ENCODE results near the gene RASGEF1C.

The RASGEF1C gene

GRCh38 chr5:180113660-180114303 lies 95.2 kb downstream of the RASGEF1C start:
- Histone ChIP-seq H3K4me3 (ENCODE audit: low read length in 2 of 2) (no peak overlapping the region), H3K27me3 (ENCODE audit: control insufficient read depth in 2 of 2, insufficient read depth in 2 of 2, low read length in 2 of 2) (no peaks in the 10 kb centered on the region), H3K9ac (ENCODE audit: low read depth in 1 of 2, low read length in 2 of 2) (no peak overlapping the region), H3K27ac (ENCODE audit: low read depth in 2 of 2, low read length in 2 of 2) (no peak overlapping the region), H3K9me3 (ENCODE audit: control insufficient read depth in 2 of 2, low read length in 2 of 2) (no peaks in the 10 kb centered on the region), H3K36me3 (ENCODE audit: control insufficient read depth in 2 of 2, insufficient read depth in 2 of 2, low read length in 2 of 2) (no peaks in the 10 kb centered on the region), H3K4me1 (ENCODE audit: control insufficient read depth in 2 of 2, insufficient read depth in 2 of 2, low read length in 2 of 2) (no peaks in the 10 kb centered on the region)

GRCh38 chr5:180112181-180112861 lies 96.7 kb downstream of the RASGEF1C start:
- Histone ChIP-seq H3K4me3 (ENCODE audit: low read length in 2 of 2) (no peak overlapping the region), H3K27me3 (ENCODE audit: control insufficient read depth in 2 of 2, insufficient read depth in 2 of 2, low read length in 2 of 2) (no peaks in the 10 kb centered on the region), H3K27ac (ENCODE audit: low read depth in 2 of 2, low read length in 2 of 2) (no peak overlapping the region), H3K9me3 (ENCODE audit: control insufficient read depth in 2 of 2, low read length in 2 of 2) (peaks cover 0 to 2% of the 10 kb centered on the region in 2 donors), H3K4me1 (ENCODE audit: control insufficient read depth in 2 of 2, insufficient read depth in 2 of 2, low read length in 2 of 2) (no peaks in the 10 kb centered on the region), H3K9ac (ENCODE audit: low read depth in 1 of 2, low read length in 2 of 2) (no peak overlapping the region), H3K36me3 (ENCODE audit: control insufficient read depth in 2 of 2, insufficient read depth in 2 of 2, low read length in 2 of 2) (no peaks in the 10 kb centered on the region)

- no peaks in the 10 kb centered on the region for H3K36me3 ChIP-seq (ENCODE audit: control insufficient read depth in 2 of 2, insufficient read depth in 2 of 2, low read length in 2 of 2)
- H3K4me1 ChIP-seq (ENCODE audit: control insufficient read depth in 2 of 2, insufficient read depth in 2 of 2, low read length in 2 of 2): no peaks in the 10 kb centered on the region
- no peak overlapping the region for H3K4me3 ChIP-seq (ENCODE audit: low read length in 2 of 2)
- no peak overlapping the region for H3K9ac ChIP-seq (ENCODE audit: low read depth in 1 of 2, low read length in 2 of 2)
- H3K27ac ChIP-seq (ENCODE audit: low read depth in 2 of 2, low read length in 2 of 2): no peak overlapping the region
- H3K27me3 ChIP-seq (ENCODE audit: control insufficient read depth in 2 of 2, insufficient read depth in 2 of 2, low read length in 2 of 2): no peaks in the 10 kb centered on the region
- peaks cover 2 to 7% of the 10 kb centered on the region in 2 donors for H3K9me3 ChIP-seq (ENCODE audit: control insufficient read depth in 2 of 2, low read length in 2 of 2)
Measured at GRCh38 chr5:180111273-180112002, 97.6 kb downstream of the RASGEF1C start.

GRCh38 chr5:180109920-180110319 lies 99.1 kb downstream of the RASGEF1C start:
- H3K27me3 ChIP-seq (ENCODE audit: control insufficient read depth in 2 of 2, insufficient read depth in 2 of 2, low read length in 2 of 2): no peaks in the 10 kb centered on the region
- H3K27ac ChIP-seq (ENCODE audit: low read depth in 2 of 2, low read length in 2 of 2): no peak overlapping the region
- H3K4me3 ChIP-seq (ENCODE audit: low read length in 2 of 2): no peak overlapping the region
- peaks cover 4 to 9% of the 10 kb centered on the region in 2 donors for H3K9me3 ChIP-seq (ENCODE audit: control insufficient read depth in 2 of 2, low read length in 2 of 2)
- no peak overlapping the region for H3K9ac ChIP-seq (ENCODE audit: low read depth in 1 of 2, low read length in 2 of 2)
- no peaks in the 10 kb centered on the region for H3K4me1 ChIP-seq (ENCODE audit: control insufficient read depth in 2 of 2, insufficient read depth in 2 of 2, low read length in 2 of 2)
- H3K36me3 ChIP-seq (ENCODE audit: control insufficient read depth in 2 of 2, insufficient read depth in 2 of 2, low read length in 2 of 2): no peaks in the 10 kb centered on the region

GRCh38 chr5:180107005-180107404 lies 102.0 kb downstream of the RASGEF1C start:
- H3K9me3 ChIP-seq (ENCODE audit: control insufficient read depth in 2 of 2, low read length in 2 of 2): peaks cover 4 to 9% of the 10 kb centered on the region in 2 donors
- no peak overlapping the region for H3K4me3 ChIP-seq (ENCODE audit: low read length in 2 of 2)
- H3K9ac ChIP-seq (ENCODE audit: low read depth in 1 of 2, low read length in 2 of 2): no peak overlapping the region
- no peaks in the 10 kb centered on the region for H3K36me3 ChIP-seq (ENCODE audit: control insufficient read depth in 2 of 2, insufficient read depth in 2 of 2, low read length in 2 of 2)
- no peak overlapping the region for H3K27ac ChIP-seq (ENCODE audit: low read depth in 2 of 2, low read length in 2 of 2)
- no peaks in the 10 kb centered on the region for H3K27me3 ChIP-seq (ENCODE audit: control insufficient read depth in 2 of 2, insufficient read depth in 2 of 2, low read length in 2 of 2)
- H3K4me1 ChIP-seq (ENCODE audit: control insufficient read depth in 2 of 2, insufficient read depth in 2 of 2, low read length in 2 of 2): no peaks in the 10 kb centered on the region

- H3K27ac ChIP-seq (ENCODE audit: low read depth in 2 of 2, low read length in 2 of 2): no peak overlapping the region
- H3K36me3 ChIP-seq (ENCODE audit: control insufficient read depth in 2 of 2, insufficient read depth in 2 of 2, low read length in 2 of 2): no peaks in the 10 kb centered on the region
- H3K9me3 ChIP-seq (ENCODE audit: control insufficient read depth in 2 of 2, low read length in 2 of 2): peaks cover 4 to 9% of the 10 kb centered on the region in 2 donors
- H3K9ac ChIP-seq (ENCODE audit: low read depth in 1 of 2, low read length in 2 of 2): no peak overlapping the region
- H3K4me1 ChIP-seq (ENCODE audit: control insufficient read depth in 2 of 2, insufficient read depth in 2 of 2, low read length in 2 of 2): no peaks in the 10 kb centered on the region
- no peaks in the 10 kb centered on the region for H3K27me3 ChIP-seq (ENCODE audit: control insufficient read depth in 2 of 2, insufficient read depth in 2 of 2, low read length in 2 of 2)
- H3K4me3 ChIP-seq (ENCODE audit: low read length in 2 of 2): no peak overlapping the region
Measured at GRCh38 chr5:180105827-180106312, 103.1 kb downstream of the RASGEF1C start.

GRCh38 chr5:180104168-180104530 lies 104.9 kb downstream of the RASGEF1C start:
- Histone ChIP-seq H3K27me3 (ENCODE audit: control insufficient read depth in 2 of 2, insufficient read depth in 2 of 2, low read length in 2 of 2) (no peaks in the 10 kb centered on the region), H3K4me3 (ENCODE audit: low read length in 2 of 2) (no peak overlapping the region), H3K36me3 (ENCODE audit: control insufficient read depth in 2 of 2, insufficient read depth in 2 of 2, low read length in 2 of 2) (no peaks in the 10 kb centered on the region), H3K9me3 (ENCODE audit: control insufficient read depth in 2 of 2, low read length in 2 of 2) (peaks cover 4 to 9% of the 10 kb centered on the region in 2 donors), H3K27ac (ENCODE audit: low read depth in 2 of 2, low read length in 2 of 2) (no peak overlapping the region), H3K4me1 (ENCODE audit: control insufficient read depth in 2 of 2, insufficient read depth in 2 of 2, low read length in 2 of 2) (no peaks in the 10 kb centered on the region), H3K9ac (ENCODE audit: low read depth in 1 of 2, low read length in 2 of 2) (no peak overlapping the region)

GRCh38 chr5:180103487-180104167 lies 105.4 kb downstream of the RASGEF1C start:
- no peak overlapping the region for H3K27ac ChIP-seq (ENCODE audit: low read depth in 2 of 2, low read length in 2 of 2)
- H3K9me3 ChIP-seq (ENCODE audit: control insufficient read depth in 2 of 2, low read length in 2 of 2): peaks cover 4 to 9% of the 10 kb centered on the region in 2 donors
- no peak overlapping the region for H3K9ac ChIP-seq (ENCODE audit: low read depth in 1 of 2, low read length in 2 of 2)
- no peaks in the 10 kb centered on the region for H3K36me3 ChIP-seq (ENCODE audit: control insufficient read depth in 2 of 2, insufficient read depth in 2 of 2, low read length in 2 of 2)
- no peaks in the 10 kb centered on the region for H3K27me3 ChIP-seq (ENCODE audit: control insufficient read depth in 2 of 2, insufficient read depth in 2 of 2, low read length in 2 of 2)
- no peaks in the 10 kb centered on the region for H3K4me1 ChIP-seq (ENCODE audit: control insufficient read depth in 2 of 2, insufficient read depth in 2 of 2, low read length in 2 of 2)
- no peak overlapping the region for H3K4me3 ChIP-seq (ENCODE audit: low read length in 2 of 2)

GRCh38 chr5:180102636-180103035 lies 106.4 kb downstream of the RASGEF1C start:
- H3K4me1 ChIP-seq (ENCODE audit: control insufficient read depth in 2 of 2, insufficient read depth in 2 of 2, low read length in 2 of 2): no peaks in the 10 kb centered on the region
- H3K36me3 ChIP-seq (ENCODE audit: control insufficient read depth in 2 of 2, insufficient read depth in 2 of 2, low read length in 2 of 2): no peaks in the 10 kb centered on the region
- H3K27me3 ChIP-seq (ENCODE audit: control insufficient read depth in 2 of 2, insufficient read depth in 2 of 2, low read length in 2 of 2): no peaks in the 10 kb centered on the region
- no peak overlapping the region for H3K27ac ChIP-seq (ENCODE audit: low read depth in 2 of 2, low read length in 2 of 2)
- H3K9me3 ChIP-seq (ENCODE audit: control insufficient read depth in 2 of 2, low read length in 2 of 2): peaks cover 3 to 9% of the 10 kb centered on the region in 2 donors
- H3K4me3 ChIP-seq (ENCODE audit: low read length in 2 of 2): no peak overlapping the region
- H3K9ac ChIP-seq (ENCODE audit: low read depth in 1 of 2, low read length in 2 of 2): no peak overlapping the region

All from mucosa of rectum (tissue), 2 donors.